HCT116 (cell line): ENCODE measurements around the gene MERTK. TPM values are rescaled to one million over a fixed set of nuclear protein-coding genes. Genes with fewer than 3 reads are reported as not detected.

Experiments used
- ATAC-seq: fragments of 200-7000 bp; cut with Tn5 transposase; 2 replicates; pipeline ENCODE4 v1.9.1; 2020; ENCODE audit warnings: mild to moderate bottlenecking, moderate library complexity
- BruUV-seq: library from RNA; stranded (reverse); fragments of 400-500 nt; replicated peaks from 2 replicates; lab custom pipeline; 2021; lab: Mats Ljungman, UMichigan
- CTCF ChIA-PET: fragments of 300-600 bp; sonication (Branson Sonifier 250); formaldehyde crosslinking; loops from one replicate; lab custom pipeline; 2021; ENCODE audit warnings: antibody characterized with exemption; lab: Charles Lee
- POLR2A ChIA-PET: fragments of 300-600, 350-600 bp; sonication (Branson Sonifier 250); formaldehyde crosslinking; loops from one replicate; lab custom pipeline; 2021; ENCODE audit warnings: antibody characterized with exemption; lab: Charles Lee
- RAD21 ChIA-PET, 2 experiments: fragments of 300-600 bp; sonication (Branson Sonifier 250); formaldehyde crosslinking; loops; one replicate each; lab custom pipeline; 2023; ENCODE audit warnings: low total read pairs in 2 of 2; ENCODE audit not compliant: uncharacterized antibody in 2 of 2, unreplicated experiment in 2 of 2, low non-redundant PET in 1 of 2; lab: Charles Lee
- DNase-seq: peaks from one replicate; pipeline ENCODE4 v3.0.0-alpha.2; 2010; ENCODE audit warnings: low read depth, low spot score
- H2AFZ ChIP-seq: fragments of 200-600 bp; shearing (Covaris generic), sonication (generic); 2 replicates; pipeline ENCODE4 v1.6.1; 2017; ENCODE audit warnings: low read depth, mixed run types, mixed read lengths, antibody characterized with exemption, low read length; ENCODE audit not compliant: poor library complexity, severe bottlenecking
- H3K27ac ChIP-seq: 2 replicates; pipeline ENCODE4 v1.5.1; 2012; ENCODE audit warnings: low read depth, low read length
- H3K27me3 ChIP-seq: fragments of 200-600 bp; sonication (generic); 2 replicates; pipeline ENCODE4 v1.6.1; 2016; ENCODE audit warnings: mixed run types, low read length, mixed read lengths; ENCODE audit not compliant: insufficient read depth
- H3K36me3 ChIP-seq, 2 experiments: fragments of 200-500 bp in 1 of 2; fragments of 200-600 bp in 1 of 2; sonication (Bioruptor generic) in 1 of 2; sonication (generic) in 1 of 2; 2 replicates each; pipeline versions ENCODE4 v1.5.1 to v1.6.1; 2014 to 2016; ENCODE audit warnings: low read length in 2 of 2, inconsistent platforms in 1 of 2, mixed read lengths in 1 of 2, mixed run types in 1 of 2; ENCODE audit not compliant: insufficient read depth in 2 of 2, control insufficient read depth in 1 of 2
- H3K4me1 ChIP-seq, 2 experiments: fragments of 200-600 bp in 1 of 2; sonication (generic) in 1 of 2; 2 replicates each; pipeline versions ENCODE4 v1.5.1 to v1.6.1; 2012 to 2017; ENCODE audit warnings: low read length in 2 of 2, inconsistent platforms in 1 of 2, mild to moderate bottlenecking in 1 of 2, mixed read lengths in 1 of 2, mixed run types in 1 of 2, moderate library complexity in 1 of 2; ENCODE audit not compliant: insufficient read depth in 2 of 2, control insufficient read depth in 1 of 2
- H3K4me2 ChIP-seq: fragments of 200-600 bp; sonication (generic); 2 replicates; pipeline ENCODE4 v1.6.1; 2017; ENCODE audit warnings: mixed run types, low read length, mixed read lengths
- H3K4me3 ChIP-seq, 2 experiments: fragments of 200-600 bp in 1 of 2; sonication (generic) in 1 of 2; replicated peaks in 1 of 2; 2 replicates each; pipeline ENCODE4 v1.5.1; 2011 to 2016; ENCODE audit warnings: low read length in 2 of 2, control low read depth in 1 of 2, low read depth in 1 of 2, mild to moderate bottlenecking in 1 of 2, mixed read lengths in 1 of 2, mixed run types in 1 of 2
- H3K79me2 ChIP-seq: fragments of 200-600 bp; sonication (generic); 2 replicates; pipeline ENCODE4 v1.6.1; 2017; ENCODE audit warnings: mild to moderate bottlenecking, mixed run types, low read length, moderate library complexity, mixed read lengths; ENCODE audit not compliant: insufficient read depth
- H3K9ac ChIP-seq: fragments of 200-600 bp; sonication (generic); 2 replicates; pipeline ENCODE4 v1.6.1; 2016; ENCODE audit warnings: low read length, mixed read lengths
- H3K9me2 ChIP-seq: fragments of 200-600 bp; sonication (generic), shearing (Covaris generic); 2 replicates; pipeline ENCODE4 v1.6.1; 2017; ENCODE audit warnings: mixed run types, mild to moderate bottlenecking, moderate library complexity; ENCODE audit not compliant: insufficient read depth
- H3K9me3 ChIP-seq, 2 experiments: fragments of 200-500 bp in 1 of 2; fragments of 200-600 bp in 1 of 2; sonication (Bioruptor generic) in 1 of 2; sonication (generic) in 1 of 2; 2 replicates each; pipeline ENCODE4 v1.6.1; 2014 to 2017; ENCODE audit warnings: low read length in 2 of 2, mixed read lengths in 2 of 2, inconsistent platforms in 1 of 2, low read depth in 1 of 2, mild to moderate bottlenecking in 1 of 2, mixed run types in 1 of 2, moderate library complexity in 1 of 2; ENCODE audit not compliant: control insufficient read depth in 1 of 2, insufficient read depth in 1 of 2
- H4K20me1 ChIP-seq: fragments of 200-600 bp; sonication (generic), shearing (Covaris generic); 2 replicates; pipeline ENCODE4 v1.6.1; 2017; ENCODE audit warnings: mixed run types, mild to moderate bottlenecking, moderate library complexity; ENCODE audit not compliant: insufficient read depth
- ATF3 ChIP-seq: IDR thresholded peaks from 2 replicates; pipeline ENCODE4 v1.6.1; 2012
- CEBPB ChIP-seq: IDR thresholded peaks from 2 replicates; pipeline ENCODE4 v1.6.1; 2012; ENCODE audit warnings: low read depth
- ELF1 ChIP-seq: IDR thresholded peaks from 2 replicates; pipeline ENCODE4 v1.6.1; 2012; ENCODE audit warnings: low read depth, borderline replicate concordance
- EZH2 ChIP-seq: fragments of 200-600 bp; sonication (generic); IDR thresholded peaks from 2 replicates; pipeline ENCODE4 v1.6.1; 2017; ENCODE audit warnings: antibody characterized with exemption, mixed run types
- EZH2phosphoT487 ChIP-seq: fragments of 200-600 bp; IDR thresholded peaks from 2 replicates; pipeline ENCODE4 v1.6.1; 2018; ENCODE audit warnings: antibody characterized with exemption, borderline replicate concordance
- FOSL1 ChIP-seq: IDR thresholded peaks from 2 replicates; pipeline ENCODE4 v1.6.1; 2012; ENCODE audit warnings: low read depth
- JUND ChIP-seq: IDR thresholded peaks from 2 replicates; pipeline ENCODE4 v1.6.1; 2012
- MAX ChIP-seq: IDR thresholded peaks from 2 replicates; pipeline ENCODE4 v1.6.1; 2012
- POLR2A ChIP-seq: IDR thresholded peaks from 2 replicates; pipeline ENCODE4 v1.7.0; 2011; ENCODE audit warnings: borderline replicate concordance; ENCODE audit not compliant: insufficient read depth, insufficient read length; ENCODE audit errors: extremely low read depth
- RAD21 ChIP-seq: IDR thresholded peaks from 2 replicates; pipeline ENCODE4 v1.6.1; 2012; ENCODE audit warnings: low read depth, mild to moderate bottlenecking
- REST ChIP-seq: IDR thresholded peaks from 2 replicates; pipeline ENCODE4 v1.6.1; 2012; ENCODE audit warnings: low read depth
- SP1 ChIP-seq: IDR thresholded peaks from 2 replicates; pipeline ENCODE4 v1.6.1; 2012; ENCODE audit warnings: low read depth
- SRF ChIP-seq: IDR thresholded peaks from 2 replicates; pipeline ENCODE4 v1.6.1; 2012; ENCODE audit warnings: low read depth
- TCF7L2 ChIP-seq: IDR thresholded peaks from 2 replicates; pipeline ENCODE4 v1.7.0; 2011; ENCODE audit warnings: borderline replicate concordance, inconsistent platforms; ENCODE audit not compliant: insufficient read depth, insufficient read length; ENCODE audit errors: extremely low read depth
- YY1 ChIP-seq: IDR thresholded peaks from 2 replicates; pipeline ENCODE4 v1.6.1; 2011; ENCODE audit warnings: low read length, low read depth, moderate library complexity, mild to moderate bottlenecking; ENCODE audit not compliant: insufficient replicate concordance; ENCODE audit errors: extremely low read depth
- ZBTB33 ChIP-seq: IDR thresholded peaks from 2 replicates; pipeline ENCODE4 v1.6.1; 2011; ENCODE audit warnings: mild to moderate bottlenecking, low read length, moderate library complexity; ENCODE audit not compliant: insufficient replicate concordance; ENCODE audit errors: extremely low read depth
- ZFX ChIP-seq: fragments of 450-650 bp; IDR thresholded peaks from 2 replicates; pipeline ENCODE4 v1.6.1; 2017
- ZNF274 ChIP-seq: fragments of 200-500 bp; sonication (Bioruptor generic); IDR thresholded peaks from 2 replicates; pipeline ENCODE4 v1.6.1; 2014; ENCODE audit warnings: mild to moderate bottlenecking, low read depth, low read length, inconsistent platforms
- intact Hi-C: fragments of 100-400 bp; cut with micrococcal nuclease; formaldehyde crosslinking; loops from 2 replicates; pipeline ENCODE4 v1.10.0; 2022
- total RNA-seq: library from RNA; stranded (reverse); gene quantifications from one replicate; pipeline ENCODE4 v1.2.1, GENCODE V29; 2021; ENCODE audit not compliant: unreplicated experiment

The MERTK gene
- total RNA-seq, 1 experiment from 2014 or later, result 5.7 TPM

GRCh38 chr2:111965062-111965461 is 66.7 kb downstream of the MERTK start:
- Histone ChIP-seq H3K27me3 (no peaks in the 10 kb centered on the region), H3K9me3 (no peaks in the 10 kb centered on the region), H3K4me2 (no peak overlapping the region), H4K20me1 (no peaks in the 10 kb centered on the region), H3K9ac (no peak overlapping the region), H3K4me1 (no peaks in the 10 kb centered on the region), H3K9me2 (no peaks in the 10 kb centered on the region), H3K36me3 (no peaks in the 10 kb centered on the region), H3K79me2 (no peaks in the 10 kb centered on the region), H3K4me3 (no peak overlapping the region), H2AFZ (no peak overlapping the region), H3K27ac (no peak overlapping the region)
- ATAC-seq (no peak), DNase-seq (no peak)
- intact Hi-C loops, result no loop called here
- POLR2A ChIA-PET, result no interaction called here
- no peak for TF ChIP-seq RAD21
- TF ChIP-seq ATF3, result no peak
- no peak for TF ChIP-seq YY1
- TF ChIP-seq SP1, result no peak
- TF ChIP-seq TCF7L2, result no peak
- no peak for TF ChIP-seq CEBPB
- no peak for TF ChIP-seq ZNF274
- no peak for TF ChIP-seq EZH2phosphoT487
- TF ChIP-seq ZFX, result no peak
- no peak for TF ChIP-seq EZH2
- no peak for TF ChIP-seq REST
- TF ChIP-seq SRF, result no peak
- no peak for TF ChIP-seq JUND
- no peak for TF ChIP-seq FOSL1
- no peak for TF ChIP-seq MAX
- TF ChIP-seq POLR2A, result no peak
- TF ChIP-seq ELF1, result no peak
- TF ChIP-seq ZBTB33, result no peak
- no TSS peak for BruUV-seq
- RAD21 ChIA-PET, result no interaction called here
- CTCF ChIA-PET, result no interaction called here
